Measurements from ENCODE around the gene FNDC3B.

The FNDC3B gene

DNA sequence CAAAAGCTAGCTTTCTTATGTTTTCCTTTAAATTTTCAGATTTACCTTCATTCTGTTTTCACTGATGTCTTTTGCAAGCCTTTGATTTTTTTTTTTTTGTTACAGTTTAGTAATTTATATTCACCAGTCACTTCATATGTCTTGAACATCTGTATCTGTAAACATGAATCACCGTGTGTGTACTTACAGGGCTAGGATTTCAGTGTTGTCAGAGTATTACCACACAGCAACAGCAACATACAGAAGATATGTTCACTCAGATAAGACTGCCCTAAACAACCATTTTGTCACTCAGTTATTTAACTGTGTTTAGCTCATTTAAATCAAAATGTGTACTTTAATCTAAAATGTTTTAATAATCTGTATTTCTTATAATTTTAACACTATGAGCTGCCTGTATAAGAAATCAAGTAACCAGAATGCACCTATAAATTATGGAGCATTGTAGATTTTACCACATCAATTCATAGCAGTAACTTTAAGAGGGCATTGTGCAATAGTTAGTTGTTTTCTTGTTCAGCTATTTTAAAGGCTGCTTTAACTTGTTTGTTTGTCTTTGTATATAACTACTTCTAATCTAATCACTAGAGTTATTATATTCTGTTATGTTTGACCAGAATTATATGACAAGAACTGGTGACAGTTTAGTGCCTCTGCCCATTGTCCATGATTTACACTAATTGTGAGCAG, 358.5 kb downstream of the FNDC3B start:
- Histone ChIP-seq H3K27me3 (ENCODE audit: insufficient read depth, low read length, poor library complexity, severe bottlenecking) (no peaks in the 10 kb centered on the region), H3K4me3 (ENCODE audit: low read length, poor library complexity, severe bottlenecking) (no peak overlapping the region), H2AFZ (ENCODE audit: low read length) (no peak overlapping the region), H3K9me3 (ENCODE audit: insufficient read depth, low read depth, low read length) (no peaks in the 10 kb centered on the region), H3K4me2 (ENCODE audit: low read depth, low read length, poor library complexity, severe bottlenecking) (no peak overlapping the region), H3K79me2 (ENCODE audit: insufficient read depth, low read length) (no peaks in the 10 kb centered on the region), H4K20me1 (ENCODE audit: insufficient read depth, low read length, poor library complexity, severe bottlenecking) (no peaks in the 10 kb centered on the region), H3K9ac (ENCODE audit: low read depth, low read length, poor library complexity, severe bottlenecking) (no peak overlapping the region), H3F3A (ENCODE audit: low read depth) (no peaks in the 10 kb centered on the region), H3K9me2 (replicated peaks; ENCODE audit: low read depth, low read length) (no peaks in the 10 kb centered on the region), H3K36me3 (ENCODE audit: insufficient read depth, low read length) (no peaks in the 10 kb centered on the region), H3K4me1 (ENCODE audit: insufficient read depth, low read length, poor library complexity, severe bottlenecking) (no peaks in the 10 kb centered on the region)
- TF ChIP-seq, protein P1, sequence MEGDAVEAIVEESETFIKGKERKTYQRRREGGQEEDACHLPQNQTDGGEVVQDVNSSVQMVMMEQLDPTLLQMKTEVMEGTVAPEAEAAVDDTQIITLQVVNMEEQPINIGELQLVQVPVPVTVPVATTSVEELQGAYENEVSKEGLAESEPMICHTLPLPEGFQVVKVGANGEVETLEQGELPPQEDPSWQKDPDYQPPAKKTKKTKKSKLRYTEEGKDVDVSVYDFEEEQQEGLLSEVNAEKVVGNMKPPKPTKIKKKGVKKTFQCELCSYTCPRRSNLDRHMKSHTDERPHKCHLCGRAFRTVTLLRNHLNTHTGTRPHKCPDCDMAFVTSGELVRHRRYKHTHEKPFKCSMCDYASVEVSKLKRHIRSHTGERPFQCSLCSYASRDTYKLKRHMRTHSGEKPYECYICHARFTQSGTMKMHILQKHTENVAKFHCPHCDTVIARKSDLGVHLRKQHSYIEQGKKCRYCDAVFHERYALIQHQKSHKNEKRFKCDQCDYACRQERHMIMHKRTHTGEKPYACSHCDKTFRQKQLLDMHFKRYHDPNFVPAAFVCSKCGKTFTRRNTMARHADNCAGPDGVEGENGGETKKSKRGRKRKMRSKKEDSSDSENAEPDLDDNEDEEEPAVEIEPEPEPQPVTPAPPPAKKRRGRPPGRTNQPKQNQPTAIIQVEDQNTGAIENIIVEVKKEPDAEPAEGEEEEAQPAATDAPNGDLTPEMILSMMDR (conservative IDR thresholded peaks at IDR 0.05; ENCODE audit: low read length): no peak
- no peak for TF ChIP-seq EZH2phosphoT487 (IDR thresholded peaks at IDR 0.05; ENCODE audit: borderline replicate concordance)

DNA sequence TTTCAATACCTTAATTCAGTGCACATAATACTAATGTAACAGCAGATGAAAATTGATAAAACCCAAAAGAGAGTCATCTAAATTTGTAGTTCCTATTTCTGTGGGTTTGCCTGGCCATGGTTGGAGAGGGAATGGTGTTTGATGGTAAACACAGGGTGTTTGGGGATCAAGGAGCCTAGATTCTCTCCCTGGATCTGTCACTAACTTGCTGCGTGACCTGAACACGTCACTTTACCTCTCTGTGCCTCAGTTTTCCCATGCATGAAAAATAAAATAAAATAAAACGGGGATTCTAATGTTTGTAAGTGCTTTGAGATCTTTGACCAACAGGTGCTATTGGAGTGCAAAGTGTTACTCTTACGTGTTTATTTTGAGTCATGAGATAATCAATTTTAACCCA, 359.1 kb downstream of the FNDC3B start:
- H4K20me1 ChIP-seq (ENCODE audit: insufficient read depth, low read length, poor library complexity, severe bottlenecking): no peaks in the 10 kb centered on the region
- no peaks in the 10 kb centered on the region for H3F3A ChIP-seq (ENCODE audit: low read depth)
- no peak overlapping the region for H3K4me3 ChIP-seq (ENCODE audit: low read length, poor library complexity, severe bottlenecking)
- TF ChIP-seq EZH2phosphoT487 (IDR thresholded peaks at IDR 0.05; ENCODE audit: borderline replicate concordance): no peak
- TF ChIP-seq, protein P1 (conservative IDR thresholded peaks at IDR 0.05; ENCODE audit: low read length): no peak
- H3K27me3 ChIP-seq (ENCODE audit: insufficient read depth, low read length, poor library complexity, severe bottlenecking): no peaks in the 10 kb centered on the region
- H3K9ac ChIP-seq (ENCODE audit: low read depth, low read length, poor library complexity, severe bottlenecking): no peak overlapping the region
- no peaks in the 10 kb centered on the region for H3K4me1 ChIP-seq (ENCODE audit: insufficient read depth, low read length, poor library complexity, severe bottlenecking)
- H3K79me2 ChIP-seq (ENCODE audit: insufficient read depth, low read length): no peaks in the 10 kb centered on the region
- H3K9me2 ChIP-seq (replicated peaks; ENCODE audit: low read depth, low read length): no peaks in the 10 kb centered on the region
- H3K4me2 ChIP-seq (ENCODE audit: low read depth, low read length, poor library complexity, severe bottlenecking): no peak overlapping the region
- no peaks in the 10 kb centered on the region for H3K9me3 ChIP-seq (ENCODE audit: insufficient read depth, low read depth, low read length)
- H3K36me3 ChIP-seq (ENCODE audit: insufficient read depth, low read length): no peaks in the 10 kb centered on the region
- no peak overlapping the region for H2AFZ ChIP-seq (ENCODE audit: low read length)

DNA sequence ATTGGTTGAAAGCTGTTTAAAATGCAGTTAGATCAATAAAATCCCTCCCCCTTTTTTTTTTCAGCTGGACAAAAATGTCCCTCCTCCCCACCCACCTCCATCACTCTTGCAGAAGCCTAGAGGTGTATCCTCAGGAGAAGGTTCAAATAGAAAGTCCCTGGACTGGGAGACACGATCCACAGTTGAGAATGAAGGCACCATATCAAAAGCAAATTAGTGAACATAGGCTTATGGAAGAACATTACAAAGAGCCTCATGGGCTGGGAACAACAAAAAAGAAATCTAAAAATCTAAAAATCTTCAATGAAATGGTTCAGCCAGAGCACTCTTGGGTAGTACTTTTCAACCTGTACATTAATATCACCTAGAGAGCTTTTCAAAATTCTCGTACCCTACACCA, 362.7 kb downstream of the FNDC3B start:
- TF ChIP-seq, protein P1 (conservative IDR thresholded peaks at IDR 0.05; ENCODE audit: low read length): no peak
- no peak for TF ChIP-seq EZH2phosphoT487 (IDR thresholded peaks at IDR 0.05; ENCODE audit: borderline replicate concordance)
- no peaks in the 10 kb centered on the region for H3K27me3 ChIP-seq (ENCODE audit: insufficient read depth, low read length, poor library complexity, severe bottlenecking)
- H3K9me3 ChIP-seq (ENCODE audit: insufficient read depth, low read depth, low read length): no peaks in the 10 kb centered on the region
- H3K4me2 ChIP-seq (ENCODE audit: low read depth, low read length, poor library complexity, severe bottlenecking): no peak overlapping the region
- H3K9me2 ChIP-seq (replicated peaks; ENCODE audit: low read depth, low read length): no peaks in the 10 kb centered on the region
- H3K4me3 ChIP-seq (ENCODE audit: low read length, poor library complexity, severe bottlenecking): no peak overlapping the region
- no peaks in the 10 kb centered on the region for H4K20me1 ChIP-seq (ENCODE audit: insufficient read depth, low read length, poor library complexity, severe bottlenecking)
- H3K9ac ChIP-seq (ENCODE audit: low read depth, low read length, poor library complexity, severe bottlenecking): no peak overlapping the region
- H3K36me3 ChIP-seq (ENCODE audit: insufficient read depth, low read length): no peaks in the 10 kb centered on the region
- H3F3A ChIP-seq (ENCODE audit: low read depth): no peaks in the 10 kb centered on the region
- H2AFZ ChIP-seq (ENCODE audit: low read length): no peak overlapping the region
- no peaks in the 10 kb centered on the region for H3K79me2 ChIP-seq (ENCODE audit: insufficient read depth, low read length)
- H3K4me1 ChIP-seq (ENCODE audit: insufficient read depth, low read length, poor library complexity, severe bottlenecking): no peaks in the 10 kb centered on the region

Measured in Loucy (cell line).